NCI-H226 (cell line): ENCODE data around the gene XPA.
"Not testable (repeated sequence)": the region's sequence is repeated elsewhere in the genome, so short reads cannot be mapped to it uniquely, and the experiment has no call there.

Experiments used
- DNase-seq: peaks from one replicate; pipeline ENCODE4 v3.0.0-alpha.2; 2015

Gene XPA

DNA sequence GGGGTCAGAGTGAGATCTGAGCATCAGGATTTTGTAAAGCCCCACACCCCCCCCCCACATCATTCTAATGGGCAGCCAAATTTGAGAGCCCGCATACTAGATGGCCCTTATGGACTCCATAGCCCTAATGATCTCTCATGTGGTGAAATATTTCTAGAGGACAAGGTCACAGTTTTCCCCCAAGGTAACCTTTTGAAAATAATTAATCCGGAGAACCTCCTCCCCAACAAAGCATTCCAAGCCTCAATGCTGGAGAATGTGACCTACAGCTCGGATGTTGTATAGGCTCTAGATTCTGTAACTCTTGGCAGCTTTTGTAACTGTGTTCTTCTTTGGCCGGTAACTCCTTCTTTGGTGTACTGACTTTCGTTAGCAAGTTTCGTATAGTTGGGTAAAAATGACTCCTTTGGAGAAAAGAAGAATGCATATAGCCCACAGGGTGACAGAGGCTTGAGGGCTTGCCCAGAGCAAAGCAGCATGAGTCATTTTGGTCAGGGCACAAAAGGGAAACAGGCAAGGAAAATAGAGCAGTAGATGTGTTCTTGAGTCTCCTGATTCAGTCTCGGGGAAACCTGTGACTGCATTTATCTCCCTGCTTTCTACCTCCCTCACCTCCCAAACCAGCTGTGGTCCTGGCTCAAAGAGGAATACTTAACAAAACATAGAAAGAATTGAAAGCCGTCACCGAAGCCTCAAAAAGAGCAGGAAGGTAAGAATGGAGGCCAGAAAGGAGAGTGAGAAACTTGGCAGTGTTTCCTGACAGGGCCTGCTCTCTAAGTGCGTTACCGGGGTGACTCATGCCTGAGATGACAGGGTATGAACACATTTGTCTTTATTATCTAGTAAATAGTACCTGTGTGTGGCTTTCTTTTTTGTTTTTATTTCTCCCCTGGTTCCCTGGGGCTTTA, 6.6 kb upstream of the XPA start:
- DNase-seq: peak; percentile 83

DNA sequence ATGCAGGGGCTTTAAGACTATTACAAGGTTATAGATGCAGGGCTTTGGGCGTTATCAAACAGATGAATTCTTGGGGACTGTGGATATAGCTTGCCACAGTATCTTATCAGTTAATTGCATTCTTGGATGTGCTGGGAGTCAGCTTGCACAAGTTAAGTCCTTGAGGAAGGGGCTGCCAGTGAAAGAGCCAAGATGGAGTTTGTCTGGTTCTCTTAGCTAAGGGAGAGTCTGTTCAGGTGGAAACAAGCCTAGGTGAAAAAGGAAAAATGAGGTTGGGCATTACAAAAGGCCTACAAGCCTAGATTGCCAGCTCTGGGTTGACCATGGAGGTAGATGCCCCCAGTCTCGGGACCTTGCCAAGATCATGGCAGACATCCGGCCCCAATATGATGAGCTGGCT, 2.7 kb upstream of the XPA start:
- not testable (repeated sequence) for DNase-seq

DNA sequence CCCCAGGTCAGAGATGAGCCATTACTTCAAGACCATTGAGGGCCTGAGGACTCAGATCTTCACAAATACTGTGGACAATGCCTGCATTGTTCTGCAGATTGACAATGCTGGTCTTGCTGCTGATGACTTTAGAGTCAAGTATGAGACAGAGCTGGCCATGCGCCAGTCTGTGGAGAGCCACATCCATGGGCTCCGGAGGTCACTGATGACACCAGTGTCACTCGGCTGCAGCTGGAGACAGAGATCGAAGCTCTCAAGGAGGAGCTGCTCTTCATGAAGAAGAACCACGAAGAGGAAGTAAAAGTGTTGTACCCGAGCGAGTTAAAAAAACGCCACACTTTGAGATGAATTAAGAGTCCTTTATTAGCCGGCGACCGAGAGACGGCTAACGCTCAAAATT, 2.1 kb upstream of the XPA start:
- DNase-seq: not testable (repeated sequence)

DNA sequence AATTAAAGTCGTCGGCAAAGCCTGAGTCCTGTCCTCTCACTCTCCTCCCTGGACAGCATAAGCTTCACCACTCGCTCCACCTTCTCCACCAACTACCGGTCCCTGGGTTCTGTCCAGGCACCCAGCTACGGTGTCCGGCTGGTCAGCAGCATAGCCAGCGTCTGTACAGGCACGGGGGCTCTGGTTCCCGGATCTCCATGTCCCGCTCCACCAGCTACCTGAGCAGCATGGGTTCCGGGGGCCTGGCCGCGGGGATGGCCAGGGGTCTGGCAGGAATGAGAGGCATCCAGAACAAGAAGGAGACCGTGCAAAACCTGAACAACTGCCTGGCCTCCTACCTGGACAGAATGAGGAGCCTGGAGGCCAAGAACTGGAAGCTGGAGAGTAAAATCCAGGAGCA, 1.7 kb upstream of the XPA start:
- DNase-seq: no peak

DNA sequence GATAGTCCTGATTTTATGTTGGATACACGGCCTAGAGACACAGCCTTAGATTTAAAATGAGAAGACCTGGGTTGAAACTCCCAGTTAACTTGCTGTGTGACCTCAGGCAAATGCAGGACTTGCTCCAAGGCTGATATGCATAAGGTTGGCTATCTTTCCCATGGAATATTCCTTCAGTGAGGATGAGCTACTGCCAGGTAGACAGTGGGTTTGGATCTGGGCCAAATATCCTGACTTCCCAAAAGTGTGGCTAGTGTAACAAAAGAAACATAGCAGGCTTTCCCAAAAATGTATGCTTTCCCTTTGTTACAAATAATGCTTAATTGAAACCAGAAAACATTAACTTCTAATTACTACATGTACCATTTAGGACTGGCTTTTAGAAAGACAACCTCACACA, 697 bp upstream of the XPA start:
- no peak for DNase-seq

DNA sequence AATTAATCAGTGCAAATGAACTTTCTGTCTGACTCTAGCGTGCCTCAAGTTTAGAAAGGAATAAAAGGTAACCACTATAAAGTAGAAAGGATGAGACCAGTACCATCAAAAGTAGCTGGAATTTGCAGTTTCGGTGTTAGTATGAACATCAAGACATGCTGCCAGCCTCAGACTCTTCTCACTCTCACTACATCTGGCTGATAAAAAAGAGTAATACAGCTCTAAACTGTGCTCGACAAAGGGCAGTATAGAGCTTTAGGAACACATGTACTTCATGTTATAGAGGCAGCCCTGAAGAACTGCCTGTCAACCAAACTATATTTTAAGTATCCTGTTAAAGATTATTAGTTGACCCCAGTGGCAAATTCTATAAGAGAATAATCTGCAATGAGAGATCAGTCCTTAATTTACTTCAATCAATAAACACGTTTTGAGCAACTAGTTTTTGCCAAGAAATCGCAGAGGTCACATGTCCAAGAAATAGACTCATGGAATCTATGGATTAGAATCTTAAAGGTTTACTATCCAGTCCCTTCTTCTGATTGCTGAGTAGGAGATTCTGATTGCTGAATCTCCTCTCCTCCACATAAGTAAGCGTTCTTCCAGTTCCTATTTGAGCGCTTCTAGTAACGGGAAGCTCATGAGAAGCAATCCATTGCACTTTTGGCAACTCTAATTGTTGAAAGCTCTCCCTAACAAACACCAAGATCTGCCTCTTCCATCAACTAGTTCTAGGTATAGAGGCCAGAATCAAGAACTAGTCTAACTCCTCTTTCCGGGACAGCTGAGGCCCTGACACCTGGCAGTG, 941 bp downstream of the XPA start:
- no peak for DNase-seq

DNA sequence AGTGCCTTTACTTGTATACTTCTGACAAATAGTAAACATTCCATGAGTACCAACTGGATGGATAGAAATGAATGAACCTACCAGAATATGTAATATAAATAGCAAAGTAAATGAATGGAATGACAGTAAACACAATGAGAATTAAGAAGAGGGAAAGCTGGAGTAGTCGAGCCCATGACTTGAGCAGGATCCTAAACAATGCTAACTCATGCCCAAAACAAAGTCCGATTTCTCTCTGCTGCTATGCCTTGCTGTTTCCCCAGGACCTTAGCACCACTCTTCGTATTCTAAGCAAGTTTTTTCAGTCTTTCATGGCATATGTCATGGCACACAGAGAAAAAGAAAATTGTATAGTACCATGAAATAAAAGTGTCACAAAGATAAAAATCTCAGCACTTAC, 1.8 kb downstream of the XPA start:
- no peak for DNase-seq

DNA sequence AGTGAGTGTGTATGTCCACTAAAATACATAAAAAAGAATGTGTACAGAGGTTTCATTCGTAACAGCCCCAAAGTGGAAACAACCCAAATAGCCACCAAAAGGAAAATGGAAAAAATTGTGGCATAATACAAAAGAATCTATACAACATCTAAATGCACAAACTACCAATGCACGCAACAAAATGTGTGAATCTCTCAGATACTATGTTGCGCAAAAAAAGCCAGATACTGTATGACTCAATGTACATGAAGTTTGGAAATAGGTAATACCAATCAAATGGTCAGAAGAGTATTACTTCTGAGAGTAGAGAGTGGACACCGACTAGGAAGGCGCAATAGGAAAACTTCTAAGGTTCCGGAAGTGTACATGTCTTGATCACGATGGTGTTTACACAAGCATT, 2.4 kb downstream of the XPA start:
- DNase-seq: no peak

DNA sequence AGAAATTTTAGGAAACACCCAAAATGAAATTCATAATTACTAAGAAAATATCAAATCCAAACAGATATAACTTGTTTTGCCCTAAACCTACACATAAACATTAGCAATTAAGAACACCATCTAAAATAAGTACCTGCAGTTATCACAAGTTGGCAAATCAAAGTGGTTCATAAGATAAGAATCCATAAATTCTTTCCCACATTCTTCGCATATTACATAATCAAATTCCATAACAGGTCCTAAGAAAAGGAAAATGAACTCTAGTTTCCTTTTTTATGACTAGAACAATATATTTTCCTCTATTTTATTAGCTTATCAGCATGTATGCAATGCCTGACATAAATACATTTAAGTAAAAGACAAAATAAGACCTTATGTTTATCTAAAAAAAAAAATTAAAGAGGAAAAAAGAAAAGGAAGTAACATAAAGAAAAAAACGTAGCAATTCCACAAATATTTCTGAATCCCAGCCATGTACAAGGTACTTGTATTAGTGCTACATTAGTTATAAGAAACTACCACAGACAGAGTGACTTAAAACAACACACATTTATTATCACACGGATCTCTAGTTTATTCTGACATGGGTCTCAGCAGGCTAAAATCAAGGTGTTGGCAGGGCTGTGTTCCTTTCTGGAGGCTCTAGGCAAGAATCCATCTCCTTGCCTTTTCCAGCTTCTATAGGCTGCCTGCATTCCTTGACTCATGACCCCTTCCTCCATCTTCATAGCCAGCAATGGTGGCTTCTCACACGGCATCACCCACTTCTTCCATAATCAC, 7.5 kb downstream of the XPA start:
- peak; percentile 69 for DNase-seq

DNA sequence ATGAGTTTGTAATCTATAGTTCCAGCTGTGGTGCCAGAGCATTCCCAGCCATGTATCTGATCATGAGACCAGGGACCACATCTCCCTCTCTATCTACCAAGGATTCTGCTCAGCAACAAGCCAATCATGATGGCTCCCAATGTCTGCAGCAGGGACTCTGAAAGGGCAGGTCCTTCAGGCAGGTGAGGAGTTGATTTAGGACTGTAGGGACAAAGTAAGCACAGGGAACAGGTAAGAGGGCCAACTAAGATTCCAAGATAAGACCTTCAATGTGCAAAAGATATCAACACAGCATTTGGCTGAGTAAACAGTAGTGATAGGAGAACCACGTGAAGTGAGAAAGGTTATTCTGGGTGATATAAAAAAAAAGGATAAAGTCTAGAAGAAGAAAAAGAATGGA, 8.5 kb downstream of the XPA start:
- no peak for DNase-seq

DNA sequence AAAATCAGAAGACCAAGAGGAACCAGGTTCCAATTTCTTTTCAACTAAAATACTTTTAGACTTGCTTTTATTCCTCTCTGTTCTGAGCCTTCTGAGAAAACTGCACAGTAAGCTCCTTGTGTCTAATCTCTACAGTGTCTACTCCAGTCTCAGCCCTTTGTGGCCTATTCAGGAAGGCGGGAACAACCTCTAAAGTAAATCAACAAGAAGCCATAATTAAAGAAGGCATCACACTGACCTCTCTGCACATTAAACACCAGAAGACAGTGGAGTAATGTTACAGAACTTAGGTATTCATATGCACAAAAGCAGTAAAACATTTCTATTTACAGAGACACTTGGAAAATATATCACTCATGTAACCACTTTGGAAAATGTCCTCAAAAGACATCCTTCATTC, 14.9 kb downstream of the XPA start:
- DNase-seq: no peak

DNA sequence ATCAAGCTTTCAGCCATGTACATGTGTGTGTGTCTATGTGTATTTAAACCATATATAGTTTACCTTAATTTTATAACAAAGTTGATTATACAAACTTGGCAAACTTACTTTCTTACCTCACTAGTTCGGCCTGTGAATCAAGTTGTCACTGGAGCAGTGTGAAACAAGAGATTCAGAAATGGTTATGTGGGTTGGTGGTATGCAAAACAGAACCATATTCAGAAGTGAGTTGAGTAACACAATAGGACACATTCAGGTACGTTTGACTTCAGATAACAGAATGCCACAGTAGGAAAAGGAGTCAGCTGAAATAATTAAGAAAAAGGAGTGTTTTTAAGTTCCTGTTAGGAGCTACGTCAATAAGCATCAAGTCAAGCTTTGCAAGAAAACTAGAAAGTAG, 21.5 kb downstream of the XPA start:
- DNase-seq: no peak

DNA sequence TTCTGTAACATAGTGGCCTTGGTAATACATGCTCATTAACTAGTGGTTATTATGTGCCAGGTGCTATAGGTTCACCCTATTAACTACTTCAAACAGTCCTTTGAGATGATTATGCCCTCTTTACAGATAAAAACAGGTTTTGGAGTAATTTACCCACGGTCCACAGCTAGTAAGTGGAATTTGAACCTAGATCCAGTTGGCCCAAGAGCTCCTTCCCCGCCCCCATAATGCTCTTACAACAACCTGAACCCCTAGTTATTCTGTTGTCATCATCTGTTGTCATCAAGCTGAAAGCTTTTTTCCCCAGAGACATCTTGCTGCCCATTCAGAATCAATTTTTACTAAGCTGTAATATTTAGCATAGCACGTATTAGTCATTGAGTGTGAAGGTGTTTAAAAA, 23.2 kb downstream of the XPA start:
- no peak for DNase-seq

DNA sequence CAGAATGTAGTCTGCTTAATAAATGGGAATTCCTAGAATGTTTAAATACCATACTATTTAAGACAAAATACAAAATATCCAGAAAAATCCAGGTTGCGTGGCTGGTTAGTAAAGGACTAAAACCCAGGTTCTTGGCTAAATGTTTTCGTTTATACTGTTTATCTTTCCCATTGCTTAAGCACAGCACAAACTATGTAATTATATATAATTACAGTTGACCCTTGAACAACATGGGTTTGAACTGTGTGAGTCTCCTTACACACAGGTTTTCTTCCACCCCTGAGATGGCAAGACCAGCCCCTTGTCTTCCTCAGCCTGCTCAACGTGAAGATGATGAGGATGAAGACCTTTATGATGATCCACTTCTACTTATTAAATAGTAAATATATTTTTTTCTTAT, 24.7 kb downstream of the XPA start:
- DNase-seq: no peak

DNA sequence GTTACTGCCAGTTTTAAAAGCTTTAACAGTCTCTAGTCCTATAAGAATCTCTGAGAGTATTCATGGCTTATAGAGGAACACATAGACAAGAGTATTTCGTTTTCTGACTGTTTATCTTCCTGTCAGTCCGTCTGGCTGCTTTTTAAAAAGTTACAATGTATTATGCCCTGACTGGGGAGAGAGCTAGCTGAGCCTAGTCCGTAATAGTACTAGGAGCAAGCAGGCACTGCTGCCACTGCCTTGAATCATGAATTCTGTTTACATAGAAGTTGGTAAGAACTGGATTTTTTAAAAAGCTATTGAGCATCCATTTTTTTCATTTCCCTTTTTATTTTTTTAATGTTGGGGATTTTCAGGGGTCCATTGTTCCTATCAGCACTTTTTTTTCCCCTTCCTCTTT, 26.6 kb downstream of the XPA start:
- DNase-seq: no peak

DNA sequence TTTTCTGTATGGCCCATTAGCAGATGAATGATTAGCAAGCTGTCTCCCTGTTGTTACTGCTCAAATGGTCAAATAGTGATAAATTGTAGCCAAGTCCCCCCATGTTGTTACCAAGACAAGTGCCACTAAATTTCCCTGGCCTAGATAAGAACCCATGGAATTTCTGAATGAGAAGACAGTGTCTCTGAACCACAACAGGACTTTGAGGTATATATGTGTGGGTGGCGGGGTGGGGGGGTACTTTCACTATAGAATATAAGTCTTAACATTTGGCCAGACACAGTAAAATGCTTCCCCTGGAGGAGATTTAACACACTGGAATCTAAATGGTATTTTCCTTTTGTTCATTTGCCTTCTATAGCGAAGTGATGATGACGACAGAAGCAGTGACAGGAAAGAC, 28.7 kb downstream of the XPA start:
- no peak for DNase-seq

DNA sequence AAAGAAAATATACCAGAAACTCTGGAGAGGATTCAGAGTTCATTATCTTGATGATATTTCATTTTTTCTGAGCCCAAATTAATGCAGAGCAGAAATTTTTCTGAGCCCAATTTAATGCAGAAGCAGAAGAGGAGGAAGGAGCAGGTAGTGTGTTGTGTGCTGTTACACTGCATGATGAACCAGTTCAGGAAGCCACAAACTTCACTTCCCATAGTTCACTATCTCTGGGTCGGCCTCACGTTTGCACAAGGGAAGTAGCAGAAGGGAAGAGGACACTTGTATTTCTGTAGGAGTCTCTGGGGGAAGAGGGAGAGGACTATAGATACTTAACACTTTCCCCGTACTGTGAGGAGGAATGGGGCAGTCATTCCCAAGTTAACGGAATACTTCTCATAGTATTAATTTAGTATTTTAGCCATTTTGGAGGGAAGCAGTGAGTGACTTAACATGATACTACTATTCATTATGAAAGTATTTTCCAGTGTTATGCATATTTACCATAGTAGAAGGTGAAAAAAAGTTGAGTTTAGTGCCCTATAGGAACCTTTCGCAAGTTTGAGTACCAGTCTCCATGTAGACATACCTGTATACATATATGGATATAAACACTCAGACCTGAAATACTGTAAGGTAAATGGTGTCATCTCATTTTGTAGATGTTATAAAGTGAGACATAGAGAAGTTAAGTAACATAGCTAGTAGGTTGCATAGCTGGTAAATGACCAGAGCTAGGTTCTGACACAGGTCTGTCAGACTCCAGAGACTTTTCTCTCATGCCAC, 30.0 kb downstream of the XPA start:
- no peak for DNase-seq

DNA sequence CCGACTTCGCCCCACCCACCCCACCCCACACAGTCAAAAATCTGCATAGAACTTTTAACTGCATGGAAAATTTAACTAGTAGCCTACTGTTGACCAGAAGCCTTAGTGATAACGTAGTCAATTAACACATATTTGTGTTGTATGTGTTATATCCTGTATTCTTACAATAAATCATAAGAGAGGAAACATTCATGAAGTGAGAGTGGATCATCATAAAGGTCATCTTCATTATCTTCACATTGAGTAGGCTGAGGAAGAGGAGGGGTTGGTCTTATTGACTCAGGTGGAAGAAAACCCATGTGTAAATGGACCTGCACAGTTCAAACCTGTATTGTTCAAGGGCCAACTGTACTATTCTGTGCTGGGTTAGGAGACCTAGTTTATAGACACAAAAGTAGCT, 31.4 kb downstream of the XPA start:
- DNase-seq: no peak

DNA sequence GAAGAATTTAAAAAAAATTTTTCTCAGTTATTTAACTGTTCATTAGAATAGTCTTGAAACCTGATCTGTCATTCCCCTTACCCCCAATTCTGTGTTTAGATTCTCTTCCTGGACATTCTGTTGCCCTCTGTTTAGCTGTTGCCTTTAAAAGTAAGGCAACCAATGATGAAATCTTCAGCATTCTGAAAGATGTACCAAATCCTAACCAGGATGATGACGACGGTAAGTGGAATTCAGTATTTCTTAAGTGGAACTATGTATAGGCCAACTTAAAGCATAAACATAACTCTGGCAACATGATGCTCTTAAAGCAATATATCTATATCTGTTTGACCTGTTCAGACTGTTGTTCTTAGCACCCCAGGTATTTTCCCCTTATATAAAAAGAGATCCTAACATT, 36.3 kb downstream of the XPA start:
- DNase-seq: no peak

DNA sequence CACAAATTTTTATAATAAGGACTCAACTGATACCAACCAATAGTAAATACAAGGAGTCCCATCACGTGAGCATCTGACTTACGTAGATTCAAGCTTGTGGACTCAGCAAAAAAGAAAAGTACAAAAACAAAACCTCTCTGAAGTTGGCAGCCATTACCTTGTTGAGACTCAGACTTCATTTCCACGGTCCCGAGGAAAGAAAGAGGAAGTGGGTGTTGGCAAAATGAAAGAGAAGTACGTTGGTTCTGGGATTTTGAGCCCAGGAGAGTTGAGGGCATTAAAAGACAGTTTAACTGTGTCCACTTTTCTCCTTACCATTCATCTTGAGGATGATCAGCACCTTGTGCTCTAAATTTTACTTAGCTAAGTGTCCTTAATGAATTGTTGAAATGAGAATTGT, 36.8 kb downstream of the XPA start:
- DNase-seq: no peak

DNA sequence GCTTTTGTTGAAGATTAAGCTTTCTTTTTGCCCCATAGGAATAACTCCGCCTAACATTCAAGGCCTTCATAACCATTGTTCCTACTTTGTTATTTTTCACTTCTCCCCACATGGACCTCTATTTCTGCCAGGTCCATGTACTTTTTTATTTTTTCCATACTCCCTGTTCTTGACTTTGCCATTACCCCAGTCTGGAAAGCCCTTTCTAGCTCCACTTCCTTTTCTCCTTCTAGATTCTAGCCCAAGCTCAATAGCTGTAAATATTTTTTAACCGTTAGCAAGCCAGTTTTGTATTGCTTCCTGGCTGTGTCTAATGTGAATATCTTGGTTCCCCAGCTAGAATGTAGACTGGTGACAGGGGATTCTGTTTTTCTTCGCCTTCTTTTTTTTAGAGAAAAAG, 37.4 kb downstream of the XPA start:
- DNase-seq: no peak

DNA sequence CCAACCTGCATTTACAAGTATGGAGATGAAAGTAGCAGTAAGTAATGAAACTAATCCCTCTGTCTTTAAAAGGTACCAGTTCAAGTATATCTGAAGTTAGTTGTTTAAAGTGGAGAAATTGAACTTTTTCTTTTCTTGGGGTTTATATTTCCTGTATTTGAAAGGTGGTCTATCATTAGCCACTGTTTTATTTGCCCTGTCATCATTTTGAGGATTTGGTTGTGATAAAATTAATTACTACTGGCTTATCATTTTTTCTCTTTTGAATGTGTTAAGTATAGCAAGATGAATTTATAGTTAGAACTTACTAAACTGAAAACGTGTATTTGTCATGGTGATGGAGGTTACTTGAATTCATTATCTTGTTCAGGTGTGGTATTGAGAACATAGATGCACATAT, 38.4 kb downstream of the XPA start:
- no peak for DNase-seq

DNA sequence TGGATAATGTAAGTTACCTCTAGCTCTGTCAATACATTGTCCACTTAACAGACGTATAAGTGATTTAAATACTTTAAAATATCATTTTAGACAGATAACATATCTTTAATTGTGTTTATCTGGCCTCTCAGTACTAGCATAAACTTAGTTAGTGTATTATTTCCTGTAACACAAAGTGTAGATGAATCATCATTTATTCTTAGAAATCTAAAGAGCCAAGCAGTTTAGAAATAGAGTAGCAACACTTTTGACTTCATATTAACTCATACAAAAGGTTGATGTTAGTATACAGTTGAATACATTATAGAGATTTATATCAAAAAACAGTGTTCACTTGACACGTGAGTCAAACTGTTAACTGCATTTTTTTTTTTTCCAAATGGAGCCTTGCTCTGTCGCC, 45.5 kb downstream of the XPA start:
- no peak for DNase-seq
